OCI-LY1 (cell line): Measurements from ENCODE around the gene DTHD1.

ENCODE experiments used
- H2AFZ ChIP-seq: fragments of 200-600 bp; sonication (generic), shearing (Covaris generic); 2 replicates; pipeline ENCODE4 v1.6.0; 2014; ENCODE audit warnings: antibody characterized with exemption, mild to moderate bottlenecking, low read length
- H3F3A ChIP-seq: fragments of 200-600 bp; sonication (generic), shearing (Covaris generic); 2 replicates; pipeline ENCODE4 v1.6.0; 2014; ENCODE audit warnings: mild to moderate bottlenecking, antibody characterized with exemption, low read length, moderate library complexity; ENCODE audit not compliant: insufficient read depth
- H3K27ac ChIP-seq: fragments of 200-600 bp; sonication (generic); 2 replicates; pipeline ENCODE4 v1.5.1; 2014; ENCODE audit warnings: low read length, mixed run types, mild to moderate bottlenecking, low read depth; ENCODE audit not compliant: poor library complexity, severe bottlenecking
- H3K27me3 ChIP-seq: fragments of 200-600 bp; sonication (generic); 2 replicates; pipeline ENCODE4 v1.6.0; 2014; ENCODE audit warnings: antibody characterized with exemption, mild to moderate bottlenecking, low read length, moderate library complexity; ENCODE audit not compliant: insufficient read depth
- H3K36me3 ChIP-seq: fragments of 200-600 bp; sonication (generic); 2 replicates; pipeline ENCODE4 v1.6.1; 2014; ENCODE audit warnings: mild to moderate bottlenecking, antibody characterized with exemption, low read length, moderate library complexity, mixed read lengths; ENCODE audit not compliant: insufficient read depth
- H3K4me1 ChIP-seq: fragments of 200-600 bp; sonication (generic); 2 replicates; pipeline ENCODE4 v1.5.1; 2014; ENCODE audit warnings: mild to moderate bottlenecking, low read length, moderate library complexity; ENCODE audit not compliant: insufficient read depth, severe bottlenecking
- H3K4me2 ChIP-seq: fragments of 200-600 bp; sonication (generic), shearing (Covaris generic); 2 replicates; pipeline ENCODE4 v1.6.1; 2014; ENCODE audit warnings: low read length
- H3K4me3 ChIP-seq: fragments of 200-600 bp; sonication (generic); 2 replicates; pipeline ENCODE4 v1.5.1; 2014; ENCODE audit warnings: low read length, low read depth, mild to moderate bottlenecking, mixed read lengths; ENCODE audit not compliant: poor library complexity, severe bottlenecking
- H3K79me2 ChIP-seq: fragments of 200-600 bp; shearing (Covaris generic); 2 replicates; pipeline ENCODE4 v1.6.1; 2016; ENCODE audit warnings: mixed run types, low read length, mixed read lengths; ENCODE audit not compliant: insufficient read depth
- H3K9ac ChIP-seq: fragments of 200-600 bp; sonication (generic), shearing (Covaris generic); 2 replicates; pipeline ENCODE4 v1.6.1; 2014; ENCODE audit warnings: mild to moderate bottlenecking, low read length, mixed read lengths
- H3K9me2 ChIP-seq: fragments of 200-600 bp; sonication (generic), shearing (Covaris generic); 2 replicates; pipeline ENCODE4 v1.6.1; 2014; ENCODE audit warnings: low read depth, mild to moderate bottlenecking, low read length, mixed read lengths
- H3K9me3 ChIP-seq: fragments of 200-600 bp; shearing (Covaris generic); 2 replicates; pipeline ENCODE4 v1.6.1; 2014; ENCODE audit warnings: low read length, mixed read lengths
- H4K20me1 ChIP-seq: fragments of 200-600 bp; sonication (generic), shearing (Covaris generic); 2 replicates; pipeline ENCODE4 v1.6.0; 2016; ENCODE audit warnings: mild to moderate bottlenecking, low read length; ENCODE audit not compliant: insufficient read depth
- EZH2 ChIP-seq: fragments of 200-600 bp; sonication (generic), shearing (Covaris generic); IDR thresholded peaks from 2 replicates; pipeline ENCODE4 v1.8.0; 2017; ENCODE audit warnings: borderline replicate concordance, mixed run types, mild to moderate bottlenecking, antibody characterized with exemption, low read length, moderate library complexity, mixed read lengths
- TF ChIP-seq, protein P1 (sequence below): fragments of 200-600 bp; sonication (generic), shearing (Covaris generic); IDR thresholded peaks from 2 replicates; pipeline ENCODE4 v1.5.1; 2017; ENCODE audit warnings: mild to moderate bottlenecking, antibody characterized with exemption, low read length, moderate library complexity, mixed read lengths

Gene DTHD1

DNA sequence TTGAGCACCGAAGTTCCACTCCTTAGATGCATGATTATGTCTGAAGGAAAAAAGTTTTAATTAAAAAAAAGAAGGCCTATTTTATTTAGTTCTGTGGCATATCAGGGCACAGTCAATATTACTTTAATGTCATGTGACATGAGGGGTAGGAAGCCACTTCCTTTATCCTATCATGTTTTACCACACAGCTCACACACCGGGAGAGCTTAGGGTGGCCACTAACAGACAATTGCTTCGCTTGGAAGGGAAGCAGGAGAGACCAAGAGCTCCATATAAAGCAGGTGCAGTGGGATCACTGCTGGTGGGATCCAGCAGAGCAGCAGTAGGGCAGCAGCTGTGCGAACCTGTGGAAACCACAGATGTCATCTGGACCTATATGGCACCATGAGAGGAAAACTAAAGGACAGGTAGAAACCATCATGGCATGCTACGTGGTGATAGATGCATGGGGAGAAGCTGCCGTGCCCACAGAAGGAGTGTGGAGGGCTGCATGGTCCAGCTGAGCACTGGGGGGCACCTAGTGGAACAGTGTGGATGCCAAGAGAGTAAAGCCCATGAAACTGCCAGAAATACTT is 52.0 kb downstream of the DTHD1 start:
- H3K27me3 ChIP-seq, result no peaks in the 10 kb centered on the region
- no peak overlapping the region for H2AFZ ChIP-seq
- H3F3A ChIP-seq, result no peaks in the 10 kb centered on the region
- no peaks in the 10 kb centered on the region for H4K20me1 ChIP-seq
- TF ChIP-seq, protein P1, sequence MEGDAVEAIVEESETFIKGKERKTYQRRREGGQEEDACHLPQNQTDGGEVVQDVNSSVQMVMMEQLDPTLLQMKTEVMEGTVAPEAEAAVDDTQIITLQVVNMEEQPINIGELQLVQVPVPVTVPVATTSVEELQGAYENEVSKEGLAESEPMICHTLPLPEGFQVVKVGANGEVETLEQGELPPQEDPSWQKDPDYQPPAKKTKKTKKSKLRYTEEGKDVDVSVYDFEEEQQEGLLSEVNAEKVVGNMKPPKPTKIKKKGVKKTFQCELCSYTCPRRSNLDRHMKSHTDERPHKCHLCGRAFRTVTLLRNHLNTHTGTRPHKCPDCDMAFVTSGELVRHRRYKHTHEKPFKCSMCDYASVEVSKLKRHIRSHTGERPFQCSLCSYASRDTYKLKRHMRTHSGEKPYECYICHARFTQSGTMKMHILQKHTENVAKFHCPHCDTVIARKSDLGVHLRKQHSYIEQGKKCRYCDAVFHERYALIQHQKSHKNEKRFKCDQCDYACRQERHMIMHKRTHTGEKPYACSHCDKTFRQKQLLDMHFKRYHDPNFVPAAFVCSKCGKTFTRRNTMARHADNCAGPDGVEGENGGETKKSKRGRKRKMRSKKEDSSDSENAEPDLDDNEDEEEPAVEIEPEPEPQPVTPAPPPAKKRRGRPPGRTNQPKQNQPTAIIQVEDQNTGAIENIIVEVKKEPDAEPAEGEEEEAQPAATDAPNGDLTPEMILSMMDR, result no peak
- no peak for TF ChIP-seq EZH2
- H3K4me3 ChIP-seq, result no peak overlapping the region
- no peaks in the 10 kb centered on the region for H3K79me2 ChIP-seq
- no peaks in the 10 kb centered on the region for H3K9me2 ChIP-seq
- no peaks in the 10 kb centered on the region for H3K9me3 ChIP-seq
- H3K4me2 ChIP-seq, result no peak overlapping the region
- no peak overlapping the region for H3K27ac ChIP-seq
- H3K4me1 ChIP-seq, result peaks cover 44% of the 10 kb centered on the region
- no peak overlapping the region for H3K9ac ChIP-seq
- no peaks in the 10 kb centered on the region for H3K36me3 ChIP-seq

DNA sequence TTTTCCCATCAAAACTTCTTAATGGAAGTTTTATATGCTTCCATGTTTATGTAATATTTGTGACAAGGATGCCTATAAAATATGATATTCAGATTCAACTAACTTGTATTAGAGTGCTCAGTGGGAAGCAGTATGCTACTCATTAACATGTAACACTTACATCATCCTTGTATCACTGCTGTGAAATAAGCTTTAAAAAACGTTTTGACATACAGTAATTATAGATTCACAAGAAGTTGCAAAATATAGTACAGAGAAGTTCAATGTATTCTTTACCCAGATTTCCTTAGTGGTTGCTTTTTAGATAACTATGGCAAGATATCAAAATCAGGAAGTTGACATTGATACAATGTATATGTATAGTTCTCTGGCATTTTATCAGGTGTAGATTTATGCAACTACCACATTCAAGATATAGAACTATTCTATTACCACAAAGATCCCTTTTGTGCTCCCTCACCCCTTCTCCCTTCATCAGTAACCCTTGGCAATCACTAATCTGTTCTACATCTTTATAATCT is 56.3 kb downstream of the DTHD1 start:
- no peaks in the 10 kb centered on the region for H3K79me2 ChIP-seq
- no peak overlapping the region for H3K27ac ChIP-seq
- H3K9me3 ChIP-seq, result no peaks in the 10 kb centered on the region
- H3K36me3 ChIP-seq, result no peaks in the 10 kb centered on the region
- H3K9me2 ChIP-seq, result no peaks in the 10 kb centered on the region
- H3K4me1 ChIP-seq, result peaks cover 17% of the 10 kb centered on the region
- no peaks in the 10 kb centered on the region for H3K27me3 ChIP-seq
- H3K4me2 ChIP-seq, result no peak overlapping the region
- H2AFZ ChIP-seq, result no peak overlapping the region
- H3K4me3 ChIP-seq, result no peak overlapping the region
- H3F3A ChIP-seq, result no peaks in the 10 kb centered on the region
- H4K20me1 ChIP-seq, result no peaks in the 10 kb centered on the region
- no peak overlapping the region for H3K9ac ChIP-seq
- no peak for TF ChIP-seq EZH2
- TF ChIP-seq, protein P1, result no peak

DNA sequence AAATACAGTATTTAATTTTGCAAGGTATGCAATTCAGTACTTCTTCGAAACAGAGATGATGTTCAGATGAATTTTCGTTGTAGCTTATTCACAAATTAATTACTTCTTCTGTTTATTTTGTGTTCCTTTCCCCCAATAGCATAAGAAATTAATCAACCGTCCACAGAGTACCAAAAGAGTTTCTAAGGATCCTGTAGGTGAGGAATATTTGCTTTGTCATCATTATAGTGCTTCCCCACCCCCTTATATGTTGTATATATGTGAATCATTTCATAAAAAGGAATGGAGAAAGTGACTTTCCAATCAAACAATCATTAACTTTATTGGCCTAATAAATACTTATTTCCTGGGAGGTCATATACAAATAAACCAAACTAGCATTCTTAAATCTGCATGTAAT is 57.6 kb downstream of the DTHD1 start:
- Histone ChIP-seq H3K27me3 (no peaks in the 10 kb centered on the region), H3K9ac (no peak overlapping the region), H3K4me3 (no peak overlapping the region), H3K79me2 (no peaks in the 10 kb centered on the region), H3K9me2 (no peaks in the 10 kb centered on the region), H3K4me2 (no peak overlapping the region), H4K20me1 (no peaks in the 10 kb centered on the region), H3K9me3 (no peaks in the 10 kb centered on the region), H3K27ac (no peak overlapping the region), H2AFZ (no peak overlapping the region), H3K4me1 (peaks cover 20% of the 10 kb centered on the region), H3F3A (no peaks in the 10 kb centered on the region), H3K36me3 (no peaks in the 10 kb centered on the region)
- TF ChIP-seq, protein P1, result no peak
- no peak for TF ChIP-seq EZH2
